GM23338 (cell line): ENCODE results near the gene GBP6. TPM values are rescaled to one million over a fixed set of nuclear protein-coding genes. Genes with fewer than 3 reads are reported as not detected.

ENCODE experiments used
- ATAC-seq: fragments of 200-7000 bp; cut with Tn5 transposase; 3 replicates; pipeline ENCODE4 v1.9.1; 2020
- DNase-seq: peaks from one replicate; pipeline ENCODE4 v3.0.0-alpha.2; 2015; ENCODE audit warnings: low spot score
- H2AFZ ChIP-seq: fragments of 200-600 bp; sonication (generic); 2 replicates; pipeline ENCODE4 v1.8.0; 2016; ENCODE audit warnings: antibody characterized with exemption, mild to moderate bottlenecking, moderate library complexity
- H3F3A ChIP-seq: fragments of 200-600 bp; sonication (generic); replicated peaks from 2 replicates; pipeline ENCODE4 v1.8.0; 2017; ENCODE audit warnings: antibody characterized with exemption, mixed run types, low read depth
- H3K27ac ChIP-seq: fragments of 200-600 bp; sonication (generic); 2 replicates; pipeline ENCODE4 v1.6.1; 2016; ENCODE audit warnings: low read depth
- H3K27me3 ChIP-seq: fragments of 200-600 bp; sonication (generic); 2 replicates; pipeline ENCODE4 v1.8.0; 2016; ENCODE audit warnings: mild to moderate bottlenecking, mixed run types, moderate library complexity; ENCODE audit not compliant: insufficient read depth
- H3K36me3 ChIP-seq: fragments of 200-600 bp; sonication (generic); 2 replicates; pipeline ENCODE4 v1.8.0; 2016; ENCODE audit warnings: mild to moderate bottlenecking; ENCODE audit not compliant: insufficient read depth
- H3K4me1 ChIP-seq: fragments of 200-600 bp; sonication (generic); 2 replicates; pipeline ENCODE4 v1.8.0; 2016; ENCODE audit warnings: mild to moderate bottlenecking, moderate library complexity; ENCODE audit not compliant: insufficient read depth
- H3K4me2 ChIP-seq: fragments of 200-600 bp; sonication (generic); 2 replicates; pipeline ENCODE4 v1.7.1; 2017; ENCODE audit warnings: mixed run types
- H3K4me3 ChIP-seq: fragments of 200-600 bp; sonication (generic); 2 replicates; pipeline ENCODE4 v1.6.1; 2016; ENCODE audit warnings: mixed run types
- H3K79me2 ChIP-seq: fragments of 200-600 bp; sonication (generic); replicated peaks from 2 replicates; pipeline ENCODE4 v1.8.0; 2017; ENCODE audit warnings: mild to moderate bottlenecking; ENCODE audit not compliant: insufficient read depth
- H3K9me2 ChIP-seq: fragments of 200-600 bp; sonication (generic); 2 replicates; pipeline ENCODE4 v1.8.0; 2017; ENCODE audit not compliant: insufficient read depth
- H4K20me1 ChIP-seq: fragments of 200-600 bp; sonication (generic); replicated peaks from 2 replicates; pipeline ENCODE4 v1.8.0; 2017; ENCODE audit warnings: mild to moderate bottlenecking; ENCODE audit not compliant: insufficient read depth
- H3K27ac Mint-ChIP-seq: 2 replicates; pipeline ENCODE4 v1.8.0; 2020; ENCODE audit warnings: inconsistent platforms, mild to moderate bottlenecking, moderate library complexity, mixed read lengths
- H3K27me3 Mint-ChIP-seq: 3 replicates; pipeline ENCODE4 v1.8.0; 2022; ENCODE audit warnings: low read depth, mild to moderate bottlenecking, moderate library complexity, mixed read lengths, inconsistent platforms; ENCODE audit not compliant: insufficient read depth, poor library complexity
- H3K36me3 Mint-ChIP-seq: 3 replicates; pipeline ENCODE4 v1.8.0; 2021; ENCODE audit warnings: low read depth, mild to moderate bottlenecking, inconsistent platforms, moderate library complexity, mixed read lengths
- H3K4me1 Mint-ChIP-seq: 3 replicates; pipeline ENCODE4 v1.8.0; 2020; ENCODE audit warnings: mild to moderate bottlenecking, inconsistent platforms, mixed read lengths
- H3K4me3 Mint-ChIP-seq: 3 replicates; pipeline ENCODE4 v1.8.0; 2021; ENCODE audit warnings: moderate library complexity, mild to moderate bottlenecking, inconsistent platforms, mixed read lengths
- H3K9me3 Mint-ChIP-seq: 3 replicates; pipeline ENCODE4 v1.8.0; 2020; ENCODE audit warnings: moderate library complexity, mild to moderate bottlenecking, inconsistent platforms, mixed read lengths
- CREB1 ChIP-seq: fragments of 250-450 bp; sonication (Bioruptor Pico); IDR thresholded peaks from 2 replicates; pipeline ENCODE4 v1.5.0; 2020; ENCODE audit warnings: low read depth, mild to moderate bottlenecking, moderate library complexity
- EZH2 ChIP-seq: fragments of 200-600 bp; sonication (generic); IDR thresholded peaks from one replicate; pipeline ENCODE4 v1.8.0; 2017; ENCODE audit warnings: antibody characterized with exemption, mild to moderate bottlenecking, low read depth; ENCODE audit not compliant: unreplicated experiment
- EZH2phosphoT487 ChIP-seq: fragments of 200-600 bp; sonication (generic); IDR thresholded peaks from one replicate; pipeline ENCODE4 v1.8.1; 2018; ENCODE audit warnings: antibody characterized with exemption; ENCODE audit not compliant: unreplicated experiment
- JUNB ChIP-seq: IDR thresholded peaks from one replicate; pipeline ENCODE4 v1.6.1; 2016; ENCODE audit warnings: antibody characterized with exemption; ENCODE audit not compliant: unreplicated experiment
- NANOG ChIP-seq: IDR thresholded peaks from 2 replicates; pipeline ENCODE4 v1.6.1; 2016; ENCODE audit warnings: antibody characterized with exemption, borderline replicate concordance
- POLR2AphosphoS5 ChIP-seq: IDR thresholded peaks from 2 replicates; pipeline ENCODE4 v1.6.1; 2016; ENCODE audit warnings: antibody characterized with exemption, low read depth
- STAT1 ChIP-seq: IDR thresholded peaks from one replicate; pipeline ENCODE4 v1.6.1; 2016; ENCODE audit warnings: antibody characterized with exemption; ENCODE audit not compliant: unreplicated experiment
- ZNF114 ChIP-seq: fragments of 250-450 bp; sonication (Bioruptor Pico); IDR thresholded peaks from 2 replicates; pipeline ENCODE4 v1.5.0; 2020; ENCODE audit warnings: mild to moderate bottlenecking, moderate library complexity
- ZNF331 ChIP-seq: fragments of 250-450 bp; sonication (Bioruptor Pico); IDR thresholded peaks from 2 replicates; pipeline ENCODE4 v1.5.0; 2020; ENCODE audit warnings: low read depth, mild to moderate bottlenecking, moderate library complexity
- polyA plus RNA-seq: library from polyadenylated mRNA; unstranded; fragments of >200 nt; fragmentation: Nextera tagmentation; extraction: Ambion mirVana; gene quantifications from 2 replicates; pipeline ENCODE4 v1.2.1, GENCODE V29; 2016
- total RNA-seq: library from RNA; depleted of rRNA; stranded (reverse); fragments of >200 nt; shearing (Covaris generic); gene quantifications from 2 replicates; pipeline ENCODE4 v1.2.3, GENCODE V29; 2014
- TF ChIP-seq, protein P1 (sequence below), 2 experiments: fragments of 200-600 bp in 1 of 2; sonication (generic) in 1 of 2; conservative IDR thresholded peaks; 2 replicates each; pipeline versions ENCODE4 v1.5.1 to v1.6.1; 2016 to 2017; ENCODE audit warnings: antibody characterized with exemption in 2 of 2, low read depth in 2 of 2, mild to moderate bottlenecking in 2 of 2, moderate library complexity in 1 of 2
- TF ChIP-seq, protein P2 (sequence below): IDR thresholded peaks from one replicate; pipeline ENCODE4 v1.6.1; 2018; ENCODE audit warnings: antibody characterized with exemption; ENCODE audit not compliant: unreplicated experiment
- TF ChIP-seq, protein P3 (sequence below): IDR thresholded peaks from 2 replicates; pipeline ENCODE4 v1.6.1; 2016; ENCODE audit warnings: antibody characterized with exemption
- TF ChIP-seq, protein P4 (sequence below): fragments of 250-450 bp; sonication (Bioruptor Pico); IDR thresholded peaks from 2 replicates; pipeline ENCODE4 v1.5.0; 2020; ENCODE audit warnings: mild to moderate bottlenecking, moderate library complexity

GBP6 gene
- total and polyA plus RNA-seq, 2 experiments from 2014 or later, result not detected

DNA sequence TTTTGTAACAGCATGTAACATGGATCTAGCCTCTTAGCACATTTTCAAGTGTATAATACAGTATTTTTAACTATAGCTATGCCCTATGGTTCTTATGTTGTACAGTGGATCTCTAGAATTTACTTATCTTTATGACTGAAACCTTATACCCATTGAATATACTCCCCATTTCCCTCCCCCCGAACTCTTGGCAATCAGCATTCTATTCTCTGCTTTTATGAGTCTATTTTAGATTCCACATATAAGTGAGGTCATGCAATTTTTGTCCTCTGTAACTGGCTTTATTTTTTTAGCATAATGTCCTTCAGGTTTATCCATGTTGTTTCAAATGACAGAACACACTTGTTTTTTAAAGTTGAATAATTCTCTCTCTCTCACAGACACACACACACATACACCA, 3.1 kb upstream of the GBP6 start:
- Mint-ChIP-seq H3K9me3 (no peaks in the 10 kb centered on the region), H3K27me3 (peaks cover 5% of the 10 kb centered on the region), H3K4me1 (peaks cover 28% of the 10 kb centered on the region), H3K4me3 (no peak overlapping the region), H3K36me3 (no peaks in the 10 kb centered on the region), H3K27ac (no peak overlapping the region)
- TF ChIP-seq, protein P1, sequence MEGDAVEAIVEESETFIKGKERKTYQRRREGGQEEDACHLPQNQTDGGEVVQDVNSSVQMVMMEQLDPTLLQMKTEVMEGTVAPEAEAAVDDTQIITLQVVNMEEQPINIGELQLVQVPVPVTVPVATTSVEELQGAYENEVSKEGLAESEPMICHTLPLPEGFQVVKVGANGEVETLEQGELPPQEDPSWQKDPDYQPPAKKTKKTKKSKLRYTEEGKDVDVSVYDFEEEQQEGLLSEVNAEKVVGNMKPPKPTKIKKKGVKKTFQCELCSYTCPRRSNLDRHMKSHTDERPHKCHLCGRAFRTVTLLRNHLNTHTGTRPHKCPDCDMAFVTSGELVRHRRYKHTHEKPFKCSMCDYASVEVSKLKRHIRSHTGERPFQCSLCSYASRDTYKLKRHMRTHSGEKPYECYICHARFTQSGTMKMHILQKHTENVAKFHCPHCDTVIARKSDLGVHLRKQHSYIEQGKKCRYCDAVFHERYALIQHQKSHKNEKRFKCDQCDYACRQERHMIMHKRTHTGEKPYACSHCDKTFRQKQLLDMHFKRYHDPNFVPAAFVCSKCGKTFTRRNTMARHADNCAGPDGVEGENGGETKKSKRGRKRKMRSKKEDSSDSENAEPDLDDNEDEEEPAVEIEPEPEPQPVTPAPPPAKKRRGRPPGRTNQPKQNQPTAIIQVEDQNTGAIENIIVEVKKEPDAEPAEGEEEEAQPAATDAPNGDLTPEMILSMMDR (conservative IDR thresholded peaks at IDR 0.05; ENCODE audit: low read depth in 2 of 2), result no peak
- TF ChIP-seq CREB1 (CRISPR knock-in tag), result no peak
- no peak for TF ChIP-seq ZNF114 (CRISPR knock-in tag)
- TF ChIP-seq JUNB, result no peak
- no peak for TF ChIP-seq EZH2phosphoT487
- no peak for TF ChIP-seq EZH2
- TF ChIP-seq STAT1, result no peak
- TF ChIP-seq, protein P2, sequence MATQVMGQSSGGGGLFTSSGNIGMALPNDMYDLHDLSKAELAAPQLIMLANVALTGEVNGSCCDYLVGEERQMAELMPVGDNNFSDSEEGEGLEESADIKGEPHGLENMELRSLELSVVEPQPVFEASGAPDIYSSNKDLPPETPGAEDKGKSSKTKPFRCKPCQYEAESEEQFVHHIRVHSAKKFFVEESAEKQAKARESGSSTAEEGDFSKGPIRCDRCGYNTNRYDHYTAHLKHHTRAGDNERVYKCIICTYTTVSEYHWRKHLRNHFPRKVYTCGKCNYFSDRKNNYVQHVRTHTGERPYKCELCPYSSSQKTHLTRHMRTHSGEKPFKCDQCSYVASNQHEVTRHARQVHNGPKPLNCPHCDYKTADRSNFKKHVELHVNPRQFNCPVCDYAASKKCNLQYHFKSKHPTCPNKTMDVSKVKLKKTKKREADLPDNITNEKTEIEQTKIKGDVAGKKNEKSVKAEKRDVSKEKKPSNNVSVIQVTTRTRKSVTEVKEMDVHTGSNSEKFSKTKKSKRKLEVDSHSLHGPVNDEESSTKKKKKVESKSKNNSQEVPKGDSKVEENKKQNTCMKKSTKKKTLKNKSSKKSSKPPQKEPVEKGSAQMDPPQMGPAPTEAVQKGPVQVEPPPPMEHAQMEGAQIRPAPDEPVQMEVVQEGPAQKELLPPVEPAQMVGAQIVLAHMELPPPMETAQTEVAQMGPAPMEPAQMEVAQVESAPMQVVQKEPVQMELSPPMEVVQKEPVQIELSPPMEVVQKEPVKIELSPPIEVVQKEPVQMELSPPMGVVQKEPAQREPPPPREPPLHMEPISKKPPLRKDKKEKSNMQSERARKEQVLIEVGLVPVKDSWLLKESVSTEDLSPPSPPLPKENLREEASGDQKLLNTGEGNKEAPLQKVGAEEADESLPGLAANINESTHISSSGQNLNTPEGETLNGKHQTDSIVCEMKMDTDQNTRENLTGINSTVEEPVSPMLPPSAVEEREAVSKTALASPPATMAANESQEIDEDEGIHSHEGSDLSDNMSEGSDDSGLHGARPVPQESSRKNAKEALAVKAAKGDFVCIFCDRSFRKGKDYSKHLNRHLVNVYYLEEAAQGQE, result no peak
- no peak for TF ChIP-seq ZNF331 (CRISPR knock-in tag)
- TF ChIP-seq, protein P3, sequence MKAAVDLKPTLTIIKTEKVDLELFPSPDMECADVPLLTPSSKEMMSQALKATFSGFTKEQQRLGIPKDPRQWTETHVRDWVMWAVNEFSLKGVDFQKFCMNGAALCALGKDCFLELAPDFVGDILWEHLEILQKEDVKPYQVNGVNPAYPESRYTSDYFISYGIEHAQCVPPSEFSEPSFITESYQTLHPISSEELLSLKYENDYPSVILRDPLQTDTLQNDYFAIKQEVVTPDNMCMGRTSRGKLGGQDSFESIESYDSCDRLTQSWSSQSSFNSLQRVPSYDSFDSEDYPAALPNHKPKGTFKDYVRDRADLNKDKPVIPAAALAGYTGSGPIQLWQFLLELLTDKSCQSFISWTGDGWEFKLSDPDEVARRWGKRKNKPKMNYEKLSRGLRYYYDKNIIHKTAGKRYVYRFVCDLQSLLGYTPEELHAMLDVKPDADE, result no peak
- TF ChIP-seq, protein P4, sequence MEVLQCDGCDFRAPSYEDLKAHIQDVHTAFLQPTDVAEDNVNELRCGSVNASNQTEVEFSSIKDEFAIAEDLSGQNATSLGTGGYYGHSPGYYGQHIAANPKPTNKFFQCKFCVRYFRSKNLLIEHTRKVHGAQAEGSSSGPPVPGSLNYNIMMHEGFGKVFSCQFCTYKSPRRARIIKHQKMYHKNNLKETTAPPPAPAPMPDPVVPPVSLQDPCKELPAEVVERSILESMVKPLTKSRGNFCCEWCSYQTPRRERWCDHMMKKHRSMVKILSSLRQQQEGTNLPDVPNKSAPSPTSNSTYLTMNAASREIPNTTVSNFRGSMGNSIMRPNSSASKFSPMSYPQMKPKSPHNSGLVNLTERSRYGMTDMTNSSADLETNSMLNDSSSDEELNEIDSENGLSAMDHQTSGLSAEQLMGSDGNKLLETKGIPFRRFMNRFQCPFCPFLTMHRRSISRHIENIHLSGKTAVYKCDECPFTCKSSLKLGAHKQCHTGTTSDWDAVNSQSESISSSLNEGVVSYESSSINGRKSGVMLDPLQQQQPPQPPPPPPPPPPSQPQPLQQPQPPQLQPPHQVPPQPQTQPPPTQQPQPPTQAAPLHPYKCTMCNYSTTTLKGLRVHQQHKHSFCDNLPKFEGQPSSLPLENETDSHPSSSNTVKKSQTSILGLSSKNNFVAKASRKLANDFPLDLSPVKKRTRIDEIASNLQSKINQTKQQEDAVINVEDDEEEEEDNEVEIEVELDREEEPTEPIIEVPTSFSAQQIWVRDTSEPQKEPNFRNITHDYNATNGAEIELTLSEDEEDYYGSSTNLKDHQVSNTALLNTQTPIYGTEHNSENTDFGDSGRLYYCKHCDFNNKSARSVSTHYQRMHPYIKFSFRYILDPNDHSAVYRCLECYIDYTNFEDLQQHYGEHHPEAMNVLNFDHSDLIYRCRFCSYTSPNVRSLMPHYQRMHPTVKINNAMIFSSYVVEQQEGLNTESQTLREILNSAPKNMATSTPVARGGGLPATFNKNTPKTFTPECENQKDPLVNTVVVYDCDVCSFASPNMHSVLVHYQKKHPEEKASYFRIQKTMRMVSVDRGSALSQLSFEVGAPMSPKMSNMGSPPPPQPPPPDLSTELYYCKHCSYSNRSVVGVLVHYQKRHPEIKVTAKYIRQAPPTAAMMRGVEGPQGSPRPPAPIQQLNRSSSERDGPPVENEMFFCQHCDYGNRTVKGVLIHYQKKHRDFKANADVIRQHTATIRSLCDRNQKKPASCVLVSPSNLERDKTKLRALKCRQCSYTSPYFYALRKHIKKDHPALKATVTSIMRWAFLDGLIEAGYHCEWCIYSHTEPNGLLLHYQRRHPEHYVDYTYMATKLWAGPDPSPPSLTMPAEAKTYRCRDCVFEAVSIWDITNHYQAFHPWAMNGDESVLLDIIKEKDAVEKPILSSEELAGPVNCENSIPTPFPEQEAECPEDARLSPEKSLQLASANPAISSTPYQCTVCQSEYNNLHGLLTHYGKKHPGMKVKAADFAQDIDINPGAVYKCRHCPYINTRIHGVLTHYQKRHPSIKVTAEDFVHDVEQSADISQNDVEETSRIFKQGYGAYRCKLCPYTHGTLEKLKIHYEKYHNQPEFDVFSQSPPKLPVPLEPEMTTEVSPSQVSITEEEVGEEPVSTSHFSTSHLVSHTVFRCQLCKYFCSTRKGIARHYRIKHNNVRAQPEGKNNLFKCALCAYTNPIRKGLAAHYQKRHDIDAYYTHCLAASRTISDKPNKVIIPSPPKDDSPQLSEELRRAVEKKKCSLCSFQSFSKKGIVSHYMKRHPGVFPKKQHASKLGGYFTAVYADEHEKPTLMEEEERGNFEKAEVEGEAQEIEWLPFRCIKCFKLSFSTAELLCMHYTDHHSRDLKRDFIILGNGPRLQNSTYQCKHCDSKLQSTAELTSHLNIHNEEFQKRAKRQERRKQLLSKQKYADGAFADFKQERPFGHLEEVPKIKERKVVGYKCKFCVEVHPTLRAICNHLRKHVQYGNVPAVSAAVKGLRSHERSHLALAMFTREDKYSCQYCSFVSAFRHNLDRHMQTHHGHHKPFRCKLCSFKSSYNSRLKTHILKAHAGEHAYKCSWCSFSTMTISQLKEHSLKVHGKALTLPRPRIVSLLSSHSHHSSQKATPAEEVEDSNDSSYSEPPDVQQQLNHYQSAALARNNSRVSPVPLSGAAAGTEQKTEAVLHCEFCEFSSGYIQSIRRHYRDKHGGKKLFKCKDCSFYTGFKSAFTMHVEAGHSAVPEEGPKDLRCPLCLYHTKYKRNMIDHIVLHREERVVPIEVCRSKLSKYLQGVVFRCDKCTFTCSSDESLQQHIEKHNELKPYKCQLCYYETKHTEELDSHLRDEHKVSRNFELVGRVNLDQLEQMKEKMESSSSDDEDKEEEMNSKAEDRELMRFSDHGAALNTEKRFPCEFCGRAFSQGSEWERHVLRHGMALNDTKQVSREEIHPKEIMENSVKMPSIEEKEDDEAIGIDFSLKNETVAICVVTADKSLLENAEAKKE (CRISPR knock-in tag), result no peak
- no peak for TF ChIP-seq NANOG
- TF ChIP-seq POLR2AphosphoS5, result no peak
- Histone ChIP-seq H3K9me2 (0 out of 2 replicates have a peak, but pooled peaks cover 3% of the 10 kb centered on the region), H3K4me2 (no peak overlapping the region), H3K27me3 (no peaks in the 10 kb centered on the region), H3K4me3 (no peak overlapping the region), H3K79me2 (no peaks in the 10 kb centered on the region), H3K36me3 (no peaks in the 10 kb centered on the region), H3F3A (no peaks in the 10 kb centered on the region), H4K20me1 (no peaks in the 10 kb centered on the region), H3K27ac (no peak overlapping the region), H3K4me1 (peaks cover 15% of the 10 kb centered on the region), H2AFZ (no peak overlapping the region)
- ATAC-seq, result no peak
- DNase-seq, result no peak
